Measurements from ENCODE around the gene IQGAP2.
"Not testable (repeated sequence)": the region's sequence is repeated elsewhere in the genome, so short reads cannot be mapped to it uniquely, and the experiment has no call there.

Gene IQGAP2

DNA sequence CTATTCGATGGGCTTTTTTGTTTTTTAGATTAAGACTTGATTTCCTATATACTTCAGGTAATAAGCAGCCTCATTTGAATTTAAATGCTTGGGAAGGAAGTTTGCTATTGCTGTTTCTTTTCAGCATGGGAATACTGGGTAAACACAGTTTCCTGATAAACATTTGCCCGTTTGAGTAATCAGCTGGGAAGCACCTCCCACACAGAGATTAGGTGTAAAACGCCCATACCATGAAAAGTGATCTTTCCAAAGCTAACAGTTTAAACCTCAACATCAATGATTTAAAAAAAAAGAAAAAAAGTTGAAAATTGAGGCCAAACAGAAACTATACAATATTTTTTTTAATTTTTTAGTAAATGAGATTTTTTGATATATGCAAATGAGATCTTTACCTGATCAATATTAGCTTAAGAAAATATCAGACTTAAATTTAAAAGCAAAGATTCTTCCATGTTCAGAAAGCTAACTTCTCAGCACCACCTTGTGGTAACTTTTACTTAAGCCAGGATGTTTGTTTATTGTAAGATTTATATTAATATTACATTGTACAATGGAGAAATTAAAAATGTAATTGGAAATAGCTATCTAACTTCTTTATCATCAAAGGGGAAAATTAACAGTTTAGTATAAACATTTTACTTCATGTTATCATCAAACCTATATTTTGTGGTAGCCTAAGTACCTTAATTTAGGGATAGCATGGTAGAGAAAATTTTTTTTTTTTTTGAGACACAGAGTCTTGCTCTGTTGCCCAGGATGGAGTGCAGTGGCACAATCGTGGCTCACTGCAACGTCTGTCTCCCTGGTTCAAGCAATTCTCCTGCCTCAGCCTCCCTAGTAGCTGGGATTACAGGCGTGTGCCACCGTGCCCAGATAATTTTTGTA lies 180.3 kb downstream of the IQGAP2 start:
- no peak for DNase-seq

GRCh38 chr5:76585783-76586217 lies 182.7 kb downstream of the IQGAP2 start:
- DNase-seq = no peak

- DNase-seq = no peak
Observed at GRCh38 chr5:76586531-76586930, 183.4 kb downstream of the IQGAP2 start.

- DNase-seq = no peak
Observed at GRCh38 chr5:76590027-76590426, 186.9 kb downstream of the IQGAP2 start.

GRCh38 chr5:76591366-76591765 lies 188.3 kb downstream of the IQGAP2 start:
- DNase-seq = no peak

GRCh38 chr5:76592692-76593091 lies 189.6 kb downstream of the IQGAP2 start:
- DNase-seq = no peak

DNA sequence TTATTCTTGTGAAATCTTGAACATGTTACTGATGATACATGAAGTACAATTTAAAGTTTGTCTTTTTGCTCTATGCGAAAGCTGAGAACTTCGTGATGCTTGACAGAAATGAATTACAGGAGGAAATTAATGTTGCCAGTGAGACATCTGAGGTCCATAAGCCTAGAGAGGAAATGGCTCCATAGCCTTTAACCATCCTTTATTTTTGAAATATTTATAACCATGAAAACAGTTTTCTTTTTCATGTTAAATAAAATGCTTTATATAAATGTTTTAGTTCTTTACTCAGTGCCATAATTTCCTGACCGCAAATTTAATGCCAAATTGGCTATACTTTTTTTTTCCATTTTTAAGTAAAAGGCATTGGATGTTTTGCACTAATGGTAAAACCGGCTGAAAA lies 191.0 kb downstream of the IQGAP2 start:
- DNase-seq = no peak

- DNase-seq = no peak
Observed at GRCh38 chr5:76595755-76596481, 192.8 kb downstream of the IQGAP2 start.

DNA sequence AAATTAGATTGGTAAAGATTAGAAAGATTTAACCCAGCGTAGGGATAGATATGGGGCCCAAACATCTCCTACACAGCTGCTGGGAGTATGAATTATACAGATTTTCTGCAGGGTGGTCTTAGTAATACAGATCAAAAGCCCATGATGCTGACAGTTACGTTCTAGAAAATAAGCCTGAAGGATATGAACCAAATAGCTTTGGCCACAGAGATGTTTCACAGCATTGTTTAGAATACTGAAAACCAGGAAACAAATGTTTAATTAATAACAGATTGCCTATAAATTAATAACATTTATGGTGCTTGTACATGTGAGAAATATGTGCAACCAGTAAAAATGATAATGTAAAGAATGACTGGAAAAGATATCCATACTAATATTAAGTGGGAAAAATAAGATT lies 195.4 kb downstream of the IQGAP2 start:
- DNase-seq = no peak

- DNase-seq = no peak
Observed at GRCh38 chr5:76600716-76601115, 197.6 kb downstream of the IQGAP2 start.

- peak; percentile 30 for DNase-seq
Observed at GRCh38 chr5:76601470-76601869, 198.4 kb downstream of the IQGAP2 start.

DNA sequence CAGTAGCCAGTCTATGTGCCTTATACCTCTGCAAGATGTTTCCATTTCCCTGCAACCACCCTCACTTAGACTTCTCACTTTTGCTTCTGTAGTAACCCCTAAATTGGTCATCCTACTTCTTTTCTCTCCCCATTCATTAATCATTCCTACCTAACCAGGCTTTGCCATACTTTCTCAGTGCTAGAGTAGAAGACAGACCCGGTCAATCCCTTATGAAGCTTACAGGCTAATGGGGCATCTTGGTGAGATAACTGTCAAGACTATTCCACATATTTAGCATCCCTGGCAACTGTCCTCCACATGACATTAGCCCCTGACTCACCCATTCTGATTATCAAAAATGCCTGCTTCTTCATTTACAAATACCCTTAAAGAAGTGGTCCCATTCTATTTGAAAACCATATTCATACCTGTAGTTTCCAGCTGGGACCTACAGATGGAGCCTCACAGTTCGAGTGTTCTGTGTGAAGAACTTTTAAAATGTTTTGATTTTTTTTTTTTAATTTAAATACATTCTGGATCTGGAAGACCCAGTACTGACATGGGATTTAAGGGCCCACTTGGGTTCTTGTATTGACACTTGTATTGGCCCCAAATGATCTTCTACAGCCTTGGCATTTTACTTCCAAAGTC lies 199.1 kb downstream of the IQGAP2 start:
- no peak for DNase-seq

DNA sequence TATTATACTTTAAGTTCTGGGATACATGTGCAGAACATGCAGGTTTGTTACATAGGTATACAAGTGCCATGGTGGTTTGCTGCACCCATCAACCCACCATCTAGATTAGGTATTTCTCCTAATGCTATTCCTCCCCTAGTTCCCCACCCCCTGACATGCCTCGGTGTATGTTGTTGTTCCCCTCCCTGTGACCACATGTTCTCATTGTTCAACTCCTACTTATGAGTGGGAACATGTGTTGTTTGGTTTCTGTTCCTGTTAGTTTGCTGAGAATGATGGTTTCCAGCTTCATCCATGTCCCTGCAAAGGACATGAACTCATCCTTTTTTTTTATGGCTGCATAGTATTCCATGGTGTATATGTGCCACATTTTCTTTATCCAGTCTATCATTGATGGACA lies 200.9 kb downstream of the IQGAP2 start:
- DNase-seq = not testable (repeated sequence)

DNA sequence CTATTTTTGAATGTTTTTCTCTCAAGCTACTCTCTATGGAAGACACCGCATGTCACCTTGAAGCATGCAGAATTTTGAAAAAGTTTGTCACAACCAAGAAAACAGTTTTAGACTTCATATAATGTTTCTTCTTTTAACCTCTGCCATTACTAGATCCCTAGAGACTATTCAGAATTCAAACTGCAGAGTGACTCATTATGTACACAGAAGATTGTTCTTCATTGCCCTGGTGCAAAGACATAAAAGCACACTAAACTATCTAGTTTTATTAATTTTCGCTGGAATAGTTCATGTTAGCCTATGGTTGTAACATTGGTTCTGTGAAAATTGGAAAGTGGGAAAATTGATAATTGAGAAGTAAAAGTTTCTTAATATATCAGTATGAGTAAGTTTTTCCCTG lies 201.8 kb downstream of the IQGAP2 start:
- no peak for DNase-seq

DNA sequence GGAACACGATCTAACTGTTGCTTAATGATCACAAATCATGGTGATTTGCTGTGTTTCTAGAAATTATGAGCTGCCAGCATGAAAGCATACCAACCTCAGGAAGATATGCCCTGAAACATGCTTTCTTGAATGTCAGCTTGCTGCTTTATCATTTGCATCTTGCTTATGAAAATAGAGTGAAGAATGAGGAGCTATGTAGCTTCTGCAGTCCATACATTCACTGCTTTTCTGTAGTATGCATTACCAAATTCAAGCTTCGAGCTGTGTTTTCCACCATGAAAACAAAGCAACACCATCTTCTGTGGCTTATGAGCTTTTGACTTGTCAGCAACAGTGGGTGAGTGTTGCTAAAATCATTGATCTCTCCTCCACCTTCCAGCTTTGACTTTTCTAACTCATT lies 203.6 kb downstream of the IQGAP2 start:
- no peak for DNase-seq

- no peak for DNase-seq
Observed at GRCh38 chr5:76607353-76607871, 204.3 kb downstream of the IQGAP2 start.

- DNase-seq = no peak
Observed at GRCh38 chr5:76608833-76609232, 205.7 kb downstream of the IQGAP2 start.

- DNase-seq = no peak
Observed at GRCh38 chr5:76610196-76610595, 207.1 kb downstream of the IQGAP2 start.

DNA sequence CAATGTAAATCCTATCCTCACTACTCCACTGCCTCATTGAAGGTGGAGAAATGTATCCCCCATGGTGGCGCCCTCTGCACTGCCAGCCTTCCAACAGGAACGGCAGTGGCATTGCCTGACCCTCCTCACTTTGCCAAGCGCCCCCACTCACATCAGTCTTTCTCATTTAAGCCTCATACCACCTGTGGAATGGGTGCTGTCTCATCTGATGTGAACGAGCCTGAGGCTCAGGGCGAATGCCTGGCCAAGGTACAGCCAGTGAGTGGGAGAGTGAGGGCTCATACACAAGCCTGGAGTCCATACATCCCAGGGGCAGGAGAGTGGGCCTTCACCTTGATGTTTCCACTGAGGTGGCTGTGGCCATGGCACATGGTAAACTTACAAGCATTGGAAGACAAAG lies 209.9 kb downstream of the IQGAP2 start:
- no peak for DNase-seq

GRCh38 chr5:76615759-76616158 lies 212.7 kb downstream of the IQGAP2 start:
- DNase-seq = no peak

GRCh38 chr5:76616206-76616605 lies 213.1 kb downstream of the IQGAP2 start:
- no peak for DNase-seq

DNA sequence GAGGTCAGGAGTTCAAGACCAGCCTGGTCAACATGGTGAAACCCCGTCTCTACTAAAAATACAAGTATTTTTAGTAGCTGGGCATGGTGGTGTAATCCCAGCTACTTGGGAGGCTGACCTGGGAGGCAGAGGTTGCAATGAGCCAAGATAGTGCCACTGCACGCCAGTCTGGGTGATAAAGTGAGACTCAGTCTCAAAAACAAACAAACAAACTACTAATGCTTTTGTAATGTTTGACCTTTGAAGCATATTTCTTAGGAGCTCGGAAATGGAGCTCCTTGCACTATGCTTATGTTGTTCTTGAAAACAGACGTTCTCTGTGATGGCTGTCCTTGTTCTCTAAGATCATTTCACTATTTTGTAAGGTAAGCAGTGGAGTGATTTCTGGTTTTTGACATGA lies 214.1 kb downstream of the IQGAP2 start:
- no peak for DNase-seq

- DNase-seq = no peak
Observed at GRCh38 chr5:76617675-76618074, 214.6 kb downstream of the IQGAP2 start.

Data from CD4-positive, alpha-beta T cell treated with Interleukin-17A for 4 hours (primary cell).